Activated naive CD8-positive, alpha-beta T cell treated with anti-CD3 and anti-CD28 coated beads for 36 hours (primary cell): ENCODE data around the gene P2RY1. TPM values are rescaled to one million over a fixed set of nuclear protein-coding genes. Genes with fewer than 3 reads are reported as not detected.

Experiments
- DNase-seq: peaks from one replicate; pipeline ENCODE4 v3.0.0; 2021
- H3K27ac Mint-ChIP-seq: one replicate; pipeline ENCODE4 v1.8.0; 2022; ENCODE audit warnings: mild to moderate bottlenecking, moderate library complexity, mixed read lengths
- H3K27me3 Mint-ChIP-seq: one replicate; pipeline ENCODE4 v1.8.0; 2022; ENCODE audit warnings: mild to moderate bottlenecking, mixed read lengths
- H3K36me3 Mint-ChIP-seq: one replicate; pipeline ENCODE4 v1.8.0; 2021; ENCODE audit warnings: mild to moderate bottlenecking, mixed read lengths
- H3K4me1 Mint-ChIP-seq: one replicate; pipeline ENCODE4 v1.8.0; 2021; ENCODE audit warnings: mixed read lengths
- H3K4me3 Mint-ChIP-seq: one replicate; pipeline ENCODE4 v1.8.0; 2022; ENCODE audit warnings: mild to moderate bottlenecking, moderate library complexity, mixed read lengths
- H3K9me3 Mint-ChIP-seq: one replicate; pipeline ENCODE4 v1.8.0; 2022; ENCODE audit warnings: mixed read lengths
- total RNA-seq, 2 experiments: library from RNA; stranded (reverse); gene quantifications; one replicate each; pipeline ENCODE4 v1.2.3, GENCODE V29; 2021

Gene P2RY1, protein sequence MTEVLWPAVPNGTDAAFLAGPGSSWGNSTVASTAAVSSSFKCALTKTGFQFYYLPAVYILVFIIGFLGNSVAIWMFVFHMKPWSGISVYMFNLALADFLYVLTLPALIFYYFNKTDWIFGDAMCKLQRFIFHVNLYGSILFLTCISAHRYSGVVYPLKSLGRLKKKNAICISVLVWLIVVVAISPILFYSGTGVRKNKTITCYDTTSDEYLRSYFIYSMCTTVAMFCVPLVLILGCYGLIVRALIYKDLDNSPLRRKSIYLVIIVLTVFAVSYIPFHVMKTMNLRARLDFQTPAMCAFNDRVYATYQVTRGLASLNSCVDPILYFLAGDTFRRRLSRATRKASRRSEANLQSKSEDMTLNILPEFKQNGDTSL
- under 1 TPM; 0.52 to 0.74 TPM for total RNA-seq

DNA sequence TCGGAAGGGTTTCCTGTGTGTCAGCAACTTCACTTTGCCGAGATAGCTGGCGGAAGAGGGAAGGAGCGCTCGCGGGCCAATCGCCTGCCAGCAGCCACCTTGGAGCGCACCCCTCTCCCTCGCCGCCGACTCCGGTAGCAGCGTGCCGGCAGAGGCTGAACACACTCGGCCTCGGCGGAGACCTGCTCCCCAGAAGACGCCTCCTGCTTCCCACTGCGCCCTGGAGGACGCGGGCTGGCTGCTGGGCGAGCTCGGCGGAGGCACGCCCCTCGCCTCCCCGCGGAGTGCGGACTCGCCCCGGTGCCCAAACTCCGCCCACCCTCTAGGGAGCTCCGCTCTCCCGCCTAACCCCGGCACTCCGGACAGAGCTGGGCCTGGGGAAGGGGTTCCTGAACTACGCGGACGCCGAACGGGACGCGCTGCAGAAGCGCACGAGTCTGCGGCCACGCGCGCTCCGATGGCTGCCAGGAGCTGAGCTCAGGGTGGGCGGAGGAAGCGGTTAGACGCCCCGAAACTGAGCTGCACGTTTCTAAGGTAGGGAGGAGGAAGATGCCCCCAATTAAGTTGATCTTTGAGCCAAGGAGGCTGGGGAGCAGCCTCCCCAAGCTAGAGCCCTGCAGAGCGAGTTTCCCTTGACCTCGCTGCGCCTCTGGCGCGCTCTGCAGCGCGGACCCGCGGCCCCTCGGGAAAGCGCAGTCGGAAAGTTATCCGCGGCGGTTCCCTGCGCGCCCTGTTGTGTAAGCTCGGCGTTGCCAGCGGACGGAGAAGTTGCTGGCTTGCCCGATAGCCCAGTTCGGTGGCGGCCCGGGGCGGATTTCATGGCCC, at the start of gene P2RY1:
Gene P2RY1, plus strand, starts transcription at position 356 of the 825 bp plus-strand sequence. CDS start 652 bp downstream, outside the sequence.
- peak; percentile 59 for DNase-seq
- H3K4me3 Mint-ChIP-seq, result peak within 1 kb of the TSS; percentile 83
- H3K9me3 Mint-ChIP-seq, result no peaks in the 10 kb centered on the region
- no peaks in the 10 kb centered on the region for H3K36me3 Mint-ChIP-seq
- peak within 1 kb of the TSS; percentile 29 for H3K27ac Mint-ChIP-seq
- H3K4me1 Mint-ChIP-seq, result peaks cover 8% of the 10 kb centered on the region
- peaks cover 58% of the 10 kb centered on the region for H3K27me3 Mint-ChIP-seq

DNA sequence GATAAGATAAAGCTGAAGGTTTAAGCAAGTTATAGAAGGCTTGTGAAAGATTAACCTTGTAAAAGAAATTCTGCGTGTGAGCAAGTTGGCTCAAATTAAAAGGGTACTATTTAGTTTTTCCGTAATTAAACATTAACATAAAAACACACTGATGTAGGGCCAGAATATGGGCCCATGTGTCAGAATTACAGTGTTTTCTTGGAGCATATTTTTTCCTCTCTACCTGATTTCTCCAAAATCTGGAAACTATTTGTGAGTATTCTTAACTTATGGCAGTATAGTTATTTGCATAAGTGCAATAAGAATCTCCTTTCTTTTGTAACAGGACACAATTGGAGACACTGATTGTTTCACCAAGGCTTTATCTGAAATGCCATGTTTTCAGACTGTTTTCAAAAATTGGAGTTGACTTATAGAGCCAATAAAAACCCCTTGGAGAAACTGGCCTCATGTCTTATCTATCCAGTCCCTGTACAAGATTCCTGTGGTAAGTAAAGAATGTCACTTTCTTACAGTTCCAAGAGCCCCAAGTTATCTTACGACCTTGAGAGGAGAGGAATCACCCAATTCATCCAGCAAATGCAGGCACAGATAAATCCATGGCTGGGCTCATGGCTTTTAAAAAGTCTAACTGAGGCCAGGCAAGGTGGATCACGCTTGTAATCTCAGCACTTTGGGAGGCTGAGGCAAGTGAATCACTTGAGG, 47.8 kb upstream of the P2RY1 start:
- DNase-seq, result no peak
- Mint-ChIP-seq H3K4me3 (no peak overlapping the region), H3K4me1 (no peaks in the 10 kb centered on the region), H3K9me3 (no peaks in the 10 kb centered on the region), H3K27me3 (peaks cover 7% of the 10 kb centered on the region), H3K27ac (no peak overlapping the region), H3K36me3 (no peaks in the 10 kb centered on the region)

GRCh38 chr3:152790651-152791387, 44.1 kb upstream of the P2RY1 start:
- Mint-ChIP-seq H3K27me3 (no peaks in the 10 kb centered on the region), H3K4me1 (no peaks in the 10 kb centered on the region), H3K4me3 (no peak overlapping the region), H3K36me3 (no peaks in the 10 kb centered on the region), H3K27ac (no peak overlapping the region), H3K9me3 (no peaks in the 10 kb centered on the region)
- DNase-seq, result no peak

GRCh38 chr3:152793969-152794368, 41.0 kb upstream of the P2RY1 start:
- H3K27me3 Mint-ChIP-seq, result no peaks in the 10 kb centered on the region
- no peak overlapping the region for H3K27ac Mint-ChIP-seq
- no peak overlapping the region for H3K4me3 Mint-ChIP-seq
- H3K36me3 Mint-ChIP-seq, result no peaks in the 10 kb centered on the region
- peaks cover 2% of the 10 kb centered on the region for H3K9me3 Mint-ChIP-seq
- no peak for DNase-seq
- H3K4me1 Mint-ChIP-seq, result no peaks in the 10 kb centered on the region

GRCh38 chr3:152797751-152798432, 37.0 kb upstream of the P2RY1 start:
- Mint-ChIP-seq H3K36me3 (no peaks in the 10 kb centered on the region), H3K27ac (no peak overlapping the region), H3K9me3 (peaks cover 2% of the 10 kb centered on the region), H3K4me3 (no peak overlapping the region), H3K4me1 (no peaks in the 10 kb centered on the region), H3K27me3 (no peaks in the 10 kb centered on the region)
- no peak for DNase-seq

- H3K36me3 Mint-ChIP-seq, result no peaks in the 10 kb centered on the region
- H3K4me3 Mint-ChIP-seq, result no peak overlapping the region
- peaks cover 6% of the 10 kb centered on the region for H3K27me3 Mint-ChIP-seq
- no peaks in the 10 kb centered on the region for H3K4me1 Mint-ChIP-seq
- H3K9me3 Mint-ChIP-seq, result no peaks in the 10 kb centered on the region
- DNase-seq, result no peak
- no peak overlapping the region for H3K27ac Mint-ChIP-seq
These were observed 22.8 kb upstream of the P2RY1 start for GRCh38 chr3:152811974-152812760.

GRCh38 chr3:152817400-152817799, 17.5 kb upstream of the P2RY1 start:
- Mint-ChIP-seq H3K4me3 (no peak overlapping the region), H3K36me3 (no peaks in the 10 kb centered on the region), H3K4me1 (no peaks in the 10 kb centered on the region), H3K27me3 (no peaks in the 10 kb centered on the region), H3K9me3 (no peaks in the 10 kb centered on the region), H3K27ac (no peak overlapping the region)
- no peak for DNase-seq

DNA sequence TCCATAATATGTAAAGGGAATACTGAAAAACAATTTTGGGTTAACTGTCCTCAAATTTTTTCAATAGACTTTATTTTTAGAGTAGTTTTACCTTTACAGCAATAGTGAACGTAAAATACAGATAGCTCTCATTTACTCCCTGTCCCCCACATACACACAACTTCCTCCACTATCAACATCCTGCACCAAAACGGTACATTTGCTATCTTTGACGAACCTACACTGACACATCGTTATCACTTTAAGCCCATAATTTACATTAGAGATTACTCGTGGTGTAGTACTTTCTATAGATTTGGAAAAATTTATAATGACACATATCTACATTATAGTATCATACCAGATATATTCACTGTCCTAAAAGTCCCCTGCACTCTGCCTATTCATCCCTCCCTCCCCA, 16.9 kb upstream of the P2RY1 start:
- DNase-seq, result no peak
- no peak overlapping the region for H3K27ac Mint-ChIP-seq
- no peaks in the 10 kb centered on the region for H3K9me3 Mint-ChIP-seq
- H3K4me1 Mint-ChIP-seq, result no peaks in the 10 kb centered on the region
- no peaks in the 10 kb centered on the region for H3K36me3 Mint-ChIP-seq
- no peak overlapping the region for H3K4me3 Mint-ChIP-seq
- no peaks in the 10 kb centered on the region for H3K27me3 Mint-ChIP-seq

GRCh38 chr3:152823173-152823572, 11.8 kb upstream of the P2RY1 start:
- Mint-ChIP-seq H3K27ac (no peak overlapping the region), H3K4me3 (no peak overlapping the region), H3K36me3 (no peaks in the 10 kb centered on the region), H3K9me3 (no peaks in the 10 kb centered on the region), H3K27me3 (peaks cover 4% of the 10 kb centered on the region), H3K4me1 (no peaks in the 10 kb centered on the region)
- no peak for DNase-seq

DNA sequence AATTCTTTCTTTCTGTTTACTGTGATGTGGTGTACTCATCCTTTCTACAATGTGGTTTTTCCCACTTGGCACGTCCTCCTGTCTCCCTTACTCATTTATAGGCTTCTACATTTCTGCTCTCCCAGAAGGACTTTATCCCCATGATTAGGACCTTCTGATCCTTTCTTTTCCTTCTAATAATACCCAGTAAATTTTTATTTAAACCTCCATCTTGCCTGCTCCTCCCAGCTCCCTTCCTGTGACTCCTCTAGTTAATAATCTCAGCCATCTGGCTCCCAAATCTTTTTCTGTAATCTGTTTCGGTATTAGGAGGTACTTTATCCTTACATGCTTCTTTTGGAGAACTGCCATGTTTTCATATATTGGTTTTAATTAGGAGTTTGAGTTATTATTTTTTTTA, 11.2 kb upstream of the P2RY1 start:
- H3K4me1 Mint-ChIP-seq, result no peaks in the 10 kb centered on the region
- H3K36me3 Mint-ChIP-seq, result no peaks in the 10 kb centered on the region
- H3K9me3 Mint-ChIP-seq, result no peaks in the 10 kb centered on the region
- H3K4me3 Mint-ChIP-seq, result no peak overlapping the region
- no peak overlapping the region for H3K27ac Mint-ChIP-seq
- H3K27me3 Mint-ChIP-seq, result peaks cover 4% of the 10 kb centered on the region
- DNase-seq, result no peak

- DNase-seq, result no peak
- Mint-ChIP-seq H3K4me3 (no peak overlapping the region), H3K27me3 (peaks cover 4% of the 10 kb centered on the region), H3K27ac (no peak overlapping the region), H3K4me1 (no peaks in the 10 kb centered on the region), H3K9me3 (no peaks in the 10 kb centered on the region), H3K36me3 (no peaks in the 10 kb centered on the region)
These were observed 9.4 kb upstream of the P2RY1 start for GRCh38 chr3:152825566-152825965.

DNA sequence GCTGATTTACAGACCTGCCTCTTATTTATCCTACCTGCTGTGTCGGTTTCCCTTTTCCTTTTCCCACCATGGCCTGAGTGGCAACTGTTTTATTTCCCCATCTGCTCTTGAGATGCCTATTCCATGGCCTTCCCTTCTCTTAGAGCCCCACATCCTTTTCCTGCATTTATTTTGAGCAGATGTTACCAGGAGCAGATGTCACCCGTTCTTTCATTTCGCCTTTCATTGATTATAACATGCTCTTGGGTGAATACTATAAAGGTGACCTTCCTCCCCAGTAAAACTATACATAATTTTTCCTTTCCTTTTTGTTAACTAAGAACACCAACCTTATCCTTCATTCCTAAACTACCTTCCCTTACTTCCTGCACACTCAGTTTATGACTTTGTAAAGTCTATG, 8.5 kb upstream of the P2RY1 start:
- Mint-ChIP-seq H3K9me3 (no peaks in the 10 kb centered on the region), H3K27ac (no peak overlapping the region), H3K36me3 (no peaks in the 10 kb centered on the region), H3K27me3 (peaks cover 13% of the 10 kb centered on the region), H3K4me1 (no peaks in the 10 kb centered on the region), H3K4me3 (no peak overlapping the region)
- no peak for DNase-seq

- no peak overlapping the region for H3K4me3 Mint-ChIP-seq
- DNase-seq, result no peak
- no peaks in the 10 kb centered on the region for H3K4me1 Mint-ChIP-seq
- no peaks in the 10 kb centered on the region for H3K36me3 Mint-ChIP-seq
- H3K27me3 Mint-ChIP-seq, result peaks cover 16% of the 10 kb centered on the region
- no peaks in the 10 kb centered on the region for H3K9me3 Mint-ChIP-seq
- no peak overlapping the region for H3K27ac Mint-ChIP-seq
These were observed 7.6 kb upstream of the P2RY1 start for GRCh38 chr3:152827313-152827712.
